ENCODE results near the gene GNG2.
A peak's percentile ranks its signal among the peaks of the same experiment; 100 is the strongest.

GNG2 gene

GRCh38 chr14:51894250-51894649 is 33.8 kb downstream of the GNG2 start:
- no peak for DNase-seq (ENCODE audit: low spot score)

- no peak for DNase-seq (ENCODE audit: low spot score)
These were observed 35.0 kb downstream of the GNG2 start for GRCh38 chr14:51895375-51895774.

- no peak for DNase-seq (ENCODE audit: low spot score)
These were observed 37.5 kb downstream of the GNG2 start for GRCh38 chr14:51897791-51898355.

- no peak for DNase-seq (ENCODE audit: low spot score)
These were observed 41.1 kb downstream of the GNG2 start for GRCh38 chr14:51901475-51902024.

- DNase-seq (ENCODE audit: low spot score): peak; percentile 19
These were observed 45.3 kb downstream of the GNG2 start for GRCh38 chr14:51905656-51906121.

GRCh38 chr14:51908086-51908485 is 47.7 kb downstream of the GNG2 start:
- no peak for DNase-seq (ENCODE audit: low spot score)

- DNase-seq (ENCODE audit: low spot score): no peak
These were observed 51.8 kb downstream of the GNG2 start for GRCh38 chr14:51912112-51912786.

- DNase-seq (ENCODE audit: low spot score): no peak
These were observed 53.9 kb downstream of the GNG2 start for GRCh38 chr14:51914310-51914709.

- DNase-seq (ENCODE audit: low spot score): no peak
These were observed 56.8 kb downstream of the GNG2 start for GRCh38 chr14:51917193-51917592.

- DNase-seq (ENCODE audit: low spot score): no peak
These were observed 60.6 kb downstream of the GNG2 start for GRCh38 chr14:51921026-51921425.

GRCh38 chr14:51922624-51923023 is 62.2 kb downstream of the GNG2 start:
- peak; percentile 19 for DNase-seq (ENCODE audit: low spot score)

GRCh38 chr14:51924600-51924999 is 64.2 kb downstream of the GNG2 start:
- no peak for DNase-seq (ENCODE audit: low spot score)

GRCh38 chr14:51925980-51926379 is 65.6 kb downstream of the GNG2 start:
- no peak for DNase-seq (ENCODE audit: low spot score)

GRCh38 chr14:51926449-51926848 is 66.0 kb downstream of the GNG2 start:
- DNase-seq (ENCODE audit: low spot score): no peak

GRCh38 chr14:51928568-51928967 is 68.2 kb downstream of the GNG2 start:
- no peak for DNase-seq (ENCODE audit: low spot score)

GRCh38 chr14:51929166-51929565 is 68.8 kb downstream of the GNG2 start:
- DNase-seq (ENCODE audit: low spot score): peak; percentile 15

GRCh38 chr14:51929910-51930682 is 69.7 kb downstream of the GNG2 start:
- no peak for DNase-seq (ENCODE audit: low spot score)

- DNase-seq (ENCODE audit: low spot score): no peak
These were observed 70.9 kb downstream of the GNG2 start for GRCh38 chr14:51931308-51931707.

- DNase-seq (ENCODE audit: low spot score): no peak
These were observed 72.8 kb downstream of the GNG2 start for GRCh38 chr14:51933191-51933590.

- DNase-seq (ENCODE audit: low spot score): no peak
These were observed 77.7 kb downstream of the GNG2 start for GRCh38 chr14:51938137-51938536.

GRCh38 chr14:51938821-51939220 is 78.4 kb downstream of the GNG2 start:
- DNase-seq (ENCODE audit: low spot score): no peak

- DNase-seq (ENCODE audit: low spot score): no peak
These were observed 78.8 kb downstream of the GNG2 start for GRCh38 chr14:51939226-51939625.

GRCh38 chr14:51939755-51940301 is 79.4 kb downstream of the GNG2 start:
- DNase-seq (ENCODE audit: low spot score): no peak
